ENCODE results near the gene TNS4.

GRCh38 chr17:40447806-40448205 lies 53.6 kb downstream of the TNS4 start:
- TF ChIP-seq ELF4 (IDR thresholded peaks at IDR 0.05), result no peak
- TF ChIP-seq TARDBP (IDR thresholded peaks at IDR 0.05), result no peak
- TF ChIP-seq FOXM1 (IDR thresholded peaks at IDR 0.05; ENCODE audit: borderline replicate concordance), result no peak
- TF ChIP-seq CTBP1 (IDR thresholded peaks at IDR 0.05; ENCODE audit: borderline replicate concordance), result no peak
- TF ChIP-seq L3MBTL2 (conservative IDR thresholded peaks at IDR 0.05), result no peak
- no peak for TF ChIP-seq FOXK2 (IDR thresholded peaks at IDR 0.05)
